AG09309 (cell line): ENCODE measurements around the gene SLC39A5.

Experiments
- DNase-seq: peaks from one replicate; pipeline ENCODE4 v3.0.0-alpha.2; 2010; ENCODE audit warnings: low read depth
- H3K4me3 ChIP-seq: 2 replicates; pipeline ENCODE4 v1.5.1; 2011; ENCODE audit warnings: mild to moderate bottlenecking, low read depth, low read length, moderate library complexity; ENCODE audit not compliant: control insufficient read depth
- TF ChIP-seq, protein P1 (sequence below): IDR thresholded peaks from 2 replicates; pipeline ENCODE4 v1.5.1; 2011; ENCODE audit warnings: mild to moderate bottlenecking, low read depth, low read length, inconsistent platforms; ENCODE audit not compliant: insufficient read depth, control insufficient read depth; ENCODE audit errors: missing control alignments

SLC39A5 gene

DNA sequence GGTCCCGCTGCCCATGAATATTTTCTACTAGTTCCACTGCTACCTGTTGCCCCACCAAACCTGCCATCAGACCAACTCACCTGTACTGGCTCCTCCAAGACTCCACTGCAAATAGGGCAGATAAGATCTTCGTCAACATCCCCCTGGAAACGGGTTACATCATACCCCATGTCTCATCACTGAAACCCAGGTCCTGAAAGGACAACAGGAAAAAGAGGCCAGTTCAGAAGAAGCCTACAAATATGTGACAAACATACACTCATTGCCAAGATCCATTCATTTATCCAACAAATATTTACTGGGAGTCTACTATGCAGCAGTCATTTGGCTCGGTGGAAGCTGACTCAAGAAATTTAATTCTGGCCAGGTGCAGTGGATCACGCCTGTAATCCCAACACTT lies 16.0 kb upstream of the SLC39A5 start:
- no peak overlapping the region for H3K4me3 ChIP-seq
- TF ChIP-seq, protein P1, sequence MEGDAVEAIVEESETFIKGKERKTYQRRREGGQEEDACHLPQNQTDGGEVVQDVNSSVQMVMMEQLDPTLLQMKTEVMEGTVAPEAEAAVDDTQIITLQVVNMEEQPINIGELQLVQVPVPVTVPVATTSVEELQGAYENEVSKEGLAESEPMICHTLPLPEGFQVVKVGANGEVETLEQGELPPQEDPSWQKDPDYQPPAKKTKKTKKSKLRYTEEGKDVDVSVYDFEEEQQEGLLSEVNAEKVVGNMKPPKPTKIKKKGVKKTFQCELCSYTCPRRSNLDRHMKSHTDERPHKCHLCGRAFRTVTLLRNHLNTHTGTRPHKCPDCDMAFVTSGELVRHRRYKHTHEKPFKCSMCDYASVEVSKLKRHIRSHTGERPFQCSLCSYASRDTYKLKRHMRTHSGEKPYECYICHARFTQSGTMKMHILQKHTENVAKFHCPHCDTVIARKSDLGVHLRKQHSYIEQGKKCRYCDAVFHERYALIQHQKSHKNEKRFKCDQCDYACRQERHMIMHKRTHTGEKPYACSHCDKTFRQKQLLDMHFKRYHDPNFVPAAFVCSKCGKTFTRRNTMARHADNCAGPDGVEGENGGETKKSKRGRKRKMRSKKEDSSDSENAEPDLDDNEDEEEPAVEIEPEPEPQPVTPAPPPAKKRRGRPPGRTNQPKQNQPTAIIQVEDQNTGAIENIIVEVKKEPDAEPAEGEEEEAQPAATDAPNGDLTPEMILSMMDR: no peak
- no peak for DNase-seq

DNA sequence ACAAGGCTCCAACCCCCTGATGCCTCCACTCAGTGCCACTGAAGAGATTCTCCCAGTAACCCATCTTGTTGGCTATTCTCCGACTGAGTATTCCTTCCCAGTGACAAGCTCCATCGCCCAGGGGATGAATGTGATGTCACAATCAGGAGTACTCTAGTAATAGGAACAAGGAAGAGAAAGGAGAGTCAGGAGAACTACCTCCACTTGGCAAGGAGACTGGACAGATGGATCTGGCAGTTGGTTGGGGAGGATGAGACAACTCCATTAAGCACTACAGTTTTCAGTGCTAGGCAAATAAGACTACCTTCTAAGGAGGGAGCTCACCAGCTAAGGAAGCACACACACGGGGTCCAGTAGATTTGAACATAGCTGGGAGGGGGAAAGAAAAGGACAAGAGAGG lies 13.4 kb upstream of the SLC39A5 start:
- no peak for DNase-seq
- TF ChIP-seq, protein P1: no peak
- no peak overlapping the region for H3K4me3 ChIP-seq

DNA sequence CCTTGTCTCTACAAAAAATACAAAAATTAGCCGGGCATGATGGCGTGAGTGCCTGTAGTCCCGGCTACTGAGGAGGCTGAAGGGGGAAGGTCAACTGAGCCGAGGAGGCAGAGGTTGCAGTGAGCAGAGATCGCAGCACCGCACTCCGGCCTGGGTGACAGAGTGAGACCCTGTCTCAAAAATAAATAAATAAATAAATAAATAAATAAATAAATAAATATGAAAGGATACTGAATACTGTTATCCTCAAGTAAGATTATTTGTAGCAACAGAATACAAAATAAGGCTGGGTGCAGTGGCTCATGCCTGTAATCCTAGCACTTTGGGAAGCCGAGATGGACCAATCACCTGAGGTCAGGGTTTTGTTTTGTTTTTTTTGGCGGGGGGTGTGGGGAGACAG lies 10.0 kb upstream of the SLC39A5 start:
- no peak for DNase-seq
- TF ChIP-seq, protein P1: no peak
- H3K4me3 ChIP-seq: peak overlapping the region; percentile 95

DNA sequence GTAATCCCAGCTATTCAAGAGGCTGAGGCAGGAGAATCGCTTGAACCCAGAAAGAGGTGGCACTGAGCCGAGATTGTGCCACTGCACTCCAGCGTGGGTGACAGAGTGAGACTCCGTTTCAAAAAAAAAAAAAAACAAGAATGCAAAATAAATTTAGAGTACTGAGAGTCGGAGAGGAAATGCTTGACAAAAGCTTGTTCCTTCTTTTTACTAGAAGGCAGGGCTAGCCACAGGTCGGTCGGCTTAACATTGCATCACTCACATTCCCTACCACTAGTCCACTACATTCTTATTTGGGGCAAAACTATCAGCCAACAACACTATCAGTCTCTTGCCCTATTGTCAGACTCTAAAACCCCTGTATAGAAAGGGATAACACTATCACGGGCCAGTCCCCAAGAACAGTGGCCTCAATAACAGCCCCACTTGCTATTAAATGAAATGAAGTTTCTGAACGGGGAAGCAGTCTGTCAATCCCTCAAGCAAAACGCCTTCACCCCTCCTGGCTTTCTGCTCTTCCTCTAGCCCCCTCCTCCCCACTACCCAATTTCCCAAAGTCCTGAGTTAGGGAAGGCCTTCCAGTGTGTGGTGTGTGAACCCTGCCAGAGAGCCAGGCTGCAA lies 9.1 kb upstream of the SLC39A5 start:
- H3K4me3 ChIP-seq: peak overlapping the region; percentile 95
- TF ChIP-seq, protein P1: no peak
- DNase-seq: peak; percentile 42

DNA sequence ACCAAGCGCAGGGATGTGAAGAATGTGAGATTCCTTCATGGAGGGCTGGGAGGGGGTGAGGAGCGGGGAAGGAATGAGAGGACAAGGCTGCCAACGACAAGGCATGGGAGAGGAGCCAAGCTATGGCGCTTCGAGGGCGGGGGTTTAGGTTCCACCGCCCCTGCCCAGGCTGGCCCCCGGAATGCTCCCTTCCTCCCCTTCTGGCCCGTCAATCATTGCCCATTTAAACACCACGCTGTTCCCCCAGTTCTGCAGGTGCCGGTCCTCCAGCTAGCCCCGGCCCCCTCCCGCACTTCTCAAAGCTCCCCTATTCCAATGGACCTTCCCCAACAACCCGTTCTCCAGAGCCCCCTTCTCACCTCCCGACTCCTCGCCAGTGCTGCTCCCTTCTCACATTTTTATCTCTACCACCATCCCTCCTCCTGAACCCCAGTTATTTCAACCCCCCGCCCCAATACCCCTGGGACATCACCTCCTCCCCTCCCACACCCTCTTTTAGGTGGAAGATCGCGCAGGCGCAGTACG lies 8.6 kb upstream of the SLC39A5 start:
- TF ChIP-seq, protein P1: no peak
- DNase-seq: peak; percentile 53
- peak overlapping the region; percentile 95 for H3K4me3 ChIP-seq

DNA sequence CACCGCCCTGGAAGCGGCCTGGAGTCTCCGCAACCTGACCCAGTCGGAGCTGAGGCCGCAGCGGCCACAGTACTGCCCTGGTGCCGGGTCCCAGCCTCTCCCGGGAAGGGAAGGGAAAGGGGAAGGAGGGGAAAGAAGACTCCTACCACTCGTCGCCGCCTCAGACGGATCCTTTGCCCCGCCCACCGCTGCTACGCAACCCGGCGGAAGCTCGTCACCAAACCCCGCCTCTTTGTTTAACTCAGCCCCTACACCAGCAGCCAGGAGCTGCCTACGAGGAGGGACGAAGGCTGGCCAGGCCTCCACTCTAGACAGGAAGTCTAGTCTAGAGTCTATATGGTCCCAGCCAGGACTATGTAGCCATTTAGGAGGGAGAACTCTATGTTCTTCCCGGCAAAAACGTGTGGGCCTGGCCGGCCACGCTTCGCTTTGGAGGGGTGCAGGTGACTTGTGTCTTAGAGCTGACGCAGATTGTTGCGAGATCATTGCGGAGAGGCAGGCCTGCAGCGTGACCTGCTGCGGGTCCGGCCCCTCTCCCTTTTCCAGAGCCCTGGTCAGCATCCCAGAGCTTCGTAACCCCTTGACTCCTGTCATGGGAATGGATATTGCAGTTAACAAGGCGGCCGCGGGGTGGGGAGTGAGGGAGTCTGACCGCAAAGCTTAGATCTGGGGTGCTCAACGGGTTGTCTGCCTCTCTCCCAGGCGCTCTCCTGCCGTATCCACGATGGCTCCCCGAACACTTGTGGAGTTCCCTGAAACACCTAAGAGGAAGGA lies 7.9 kb upstream of the SLC39A5 start, which contains the start of gene RNF41:
TSS of gene RNF41 (minus strand) at position 166 of the 774 bp plus-strand sequence. CDS start 7,875 bp downstream, outside the sequence.
- TF ChIP-seq, protein P1: no peak
- DNase-seq: peak; percentile 92
- H3K4me3 ChIP-seq: peak within 1 kb of the TSS; percentile 95
